HL-60 (cell line): Measurements from ENCODE around the gene FOXP1.
A peak's percentile ranks its signal among the peaks of the same experiment; 100 is the strongest.

Experiments used
- DNase-seq, 2 experiments: peaks; one replicate each; pipeline ENCODE4 v3.0.0-alpha.2; 2010 to 2020; ENCODE audit warnings: low read depth in 1 of 2, low spot score in 1 of 2
- H3K27ac ChIP-seq: fragments of 250-450 bp; sonication (Bioruptor Pico); replicated peaks from 2 replicates; pipeline ENCODE4 v1.5.1; 2020; ENCODE audit warnings: mild to moderate bottlenecking, moderate library complexity
- H3K27me3 ChIP-seq: fragments of 250-450 bp; sonication (Bioruptor Pico); 2 replicates; pipeline ENCODE4 v1.5.1; 2021; ENCODE audit warnings: mild to moderate bottlenecking, moderate library complexity; ENCODE audit not compliant: insufficient read depth, poor library complexity, severe bottlenecking
- H3K4me3 ChIP-seq: replicated peaks from 2 replicates; pipeline ENCODE4 v1.5.1; 2011; ENCODE audit warnings: mild to moderate bottlenecking, control low read depth, low read length; ENCODE audit not compliant: insufficient read depth
- GABPA ChIP-seq: IDR thresholded peaks from 2 replicates; pipeline ENCODE4 v1.6.1; 2012; ENCODE audit warnings: low read depth
- POLR2AphosphoS5 ChIP-seq: IDR thresholded peaks from 2 replicates; pipeline ENCODE4 v1.6.1; 2012; ENCODE audit warnings: low read depth
- SPI1 ChIP-seq: IDR thresholded peaks from 2 replicates; pipeline ENCODE4 v1.6.1; 2012; ENCODE audit warnings: low read depth, mild to moderate bottlenecking, borderline replicate concordance
- TF ChIP-seq, protein P1 (sequence below): IDR thresholded peaks from 2 replicates; pipeline ENCODE4 v1.6.1; 2012; ENCODE audit warnings: low read depth; ENCODE audit not compliant: insufficient replicate concordance
- TF ChIP-seq, protein P2 (sequence below): IDR thresholded peaks from one replicate; pipeline ENCODE4 v1.5.1; 2011; ENCODE audit warnings: low read length, control low read depth, inconsistent platforms; ENCODE audit not compliant: insufficient read depth

The FOXP1 gene

DNA sequence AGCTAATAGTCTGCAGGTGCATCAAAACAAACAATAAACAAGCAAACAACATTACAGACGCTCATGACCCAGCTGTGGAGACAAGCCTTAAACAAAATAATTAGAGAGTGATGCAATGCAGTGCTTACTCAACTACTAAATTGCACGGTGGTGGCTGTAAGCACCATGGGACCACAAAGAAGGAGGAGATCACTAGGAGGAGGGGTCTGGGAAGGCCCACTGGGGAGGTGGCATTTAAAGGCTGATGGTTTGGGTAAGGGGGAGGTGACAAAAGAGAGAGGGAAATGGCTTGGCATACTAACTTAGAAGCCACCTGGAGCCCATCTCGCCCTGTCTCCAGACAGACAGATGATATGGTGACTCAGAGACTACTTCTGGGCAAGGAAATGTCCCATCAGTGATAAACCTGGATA is 516.7 kb downstream of the FOXP1 start:
- peak; percentile 52 to 83 for DNase-seq
- Histone ChIP-seq H3K4me3 (no peak overlapping the region), H3K27me3 (no peaks in the 10 kb centered on the region), H3K27ac (peak overlapping the region; percentile 78)
- TF ChIP-seq POLR2AphosphoS5 (no peak), SPI1 (no peak)

DNA sequence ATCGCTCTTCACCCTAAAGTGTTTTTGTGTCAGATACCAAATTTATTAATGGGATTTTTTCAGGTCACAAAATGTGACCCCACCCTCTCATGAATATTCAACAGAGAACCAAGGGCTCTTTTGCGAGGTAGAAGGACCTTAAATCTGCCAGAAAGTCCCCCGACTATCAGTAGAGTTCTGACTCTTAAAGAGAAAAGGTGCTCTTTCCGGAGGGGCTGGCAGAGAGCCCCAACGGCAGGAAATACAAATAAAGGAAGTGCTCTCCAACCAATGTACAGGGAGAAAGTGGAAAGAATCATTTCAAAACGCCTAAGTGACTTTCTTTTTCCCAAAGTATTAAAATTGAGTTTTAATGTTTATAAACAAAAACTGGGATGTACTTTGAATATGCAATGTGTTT is 517.2 kb downstream of the FOXP1 start:
- DNase-seq, result peak in 1 of 2 experiments; percentile 63
- no peak for TF ChIP-seq POLR2AphosphoS5
- TF ChIP-seq, protein P1, sequence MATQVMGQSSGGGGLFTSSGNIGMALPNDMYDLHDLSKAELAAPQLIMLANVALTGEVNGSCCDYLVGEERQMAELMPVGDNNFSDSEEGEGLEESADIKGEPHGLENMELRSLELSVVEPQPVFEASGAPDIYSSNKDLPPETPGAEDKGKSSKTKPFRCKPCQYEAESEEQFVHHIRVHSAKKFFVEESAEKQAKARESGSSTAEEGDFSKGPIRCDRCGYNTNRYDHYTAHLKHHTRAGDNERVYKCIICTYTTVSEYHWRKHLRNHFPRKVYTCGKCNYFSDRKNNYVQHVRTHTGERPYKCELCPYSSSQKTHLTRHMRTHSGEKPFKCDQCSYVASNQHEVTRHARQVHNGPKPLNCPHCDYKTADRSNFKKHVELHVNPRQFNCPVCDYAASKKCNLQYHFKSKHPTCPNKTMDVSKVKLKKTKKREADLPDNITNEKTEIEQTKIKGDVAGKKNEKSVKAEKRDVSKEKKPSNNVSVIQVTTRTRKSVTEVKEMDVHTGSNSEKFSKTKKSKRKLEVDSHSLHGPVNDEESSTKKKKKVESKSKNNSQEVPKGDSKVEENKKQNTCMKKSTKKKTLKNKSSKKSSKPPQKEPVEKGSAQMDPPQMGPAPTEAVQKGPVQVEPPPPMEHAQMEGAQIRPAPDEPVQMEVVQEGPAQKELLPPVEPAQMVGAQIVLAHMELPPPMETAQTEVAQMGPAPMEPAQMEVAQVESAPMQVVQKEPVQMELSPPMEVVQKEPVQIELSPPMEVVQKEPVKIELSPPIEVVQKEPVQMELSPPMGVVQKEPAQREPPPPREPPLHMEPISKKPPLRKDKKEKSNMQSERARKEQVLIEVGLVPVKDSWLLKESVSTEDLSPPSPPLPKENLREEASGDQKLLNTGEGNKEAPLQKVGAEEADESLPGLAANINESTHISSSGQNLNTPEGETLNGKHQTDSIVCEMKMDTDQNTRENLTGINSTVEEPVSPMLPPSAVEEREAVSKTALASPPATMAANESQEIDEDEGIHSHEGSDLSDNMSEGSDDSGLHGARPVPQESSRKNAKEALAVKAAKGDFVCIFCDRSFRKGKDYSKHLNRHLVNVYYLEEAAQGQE, result peak; percentile 30
- peak; percentile 91 for TF ChIP-seq SPI1
- TF ChIP-seq GABPA, result no peak
- peak overlapping the region; percentile 9; the same call in 1 of the 2 replicates for H3K4me3 ChIP-seq
- H3K27me3 ChIP-seq, result no peaks in the 10 kb centered on the region
- H3K27ac ChIP-seq, result peak overlapping the region; percentile 78

DNA sequence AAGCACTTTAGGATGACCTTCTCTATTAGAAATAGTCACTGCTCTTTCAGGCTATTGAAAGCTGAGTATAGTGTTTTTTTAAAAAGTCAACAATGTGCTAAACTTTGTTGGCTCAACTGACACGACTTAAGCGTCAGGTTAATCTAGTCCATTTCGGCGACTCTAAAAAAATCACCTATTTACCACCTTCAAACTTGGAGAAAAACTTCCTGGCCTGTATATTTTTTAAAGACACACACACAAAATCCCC is 517.8 kb downstream of the FOXP1 start:
- no peak for TF ChIP-seq POLR2AphosphoS5
- TF ChIP-seq GABPA, result no peak
- TF ChIP-seq, protein P2, sequence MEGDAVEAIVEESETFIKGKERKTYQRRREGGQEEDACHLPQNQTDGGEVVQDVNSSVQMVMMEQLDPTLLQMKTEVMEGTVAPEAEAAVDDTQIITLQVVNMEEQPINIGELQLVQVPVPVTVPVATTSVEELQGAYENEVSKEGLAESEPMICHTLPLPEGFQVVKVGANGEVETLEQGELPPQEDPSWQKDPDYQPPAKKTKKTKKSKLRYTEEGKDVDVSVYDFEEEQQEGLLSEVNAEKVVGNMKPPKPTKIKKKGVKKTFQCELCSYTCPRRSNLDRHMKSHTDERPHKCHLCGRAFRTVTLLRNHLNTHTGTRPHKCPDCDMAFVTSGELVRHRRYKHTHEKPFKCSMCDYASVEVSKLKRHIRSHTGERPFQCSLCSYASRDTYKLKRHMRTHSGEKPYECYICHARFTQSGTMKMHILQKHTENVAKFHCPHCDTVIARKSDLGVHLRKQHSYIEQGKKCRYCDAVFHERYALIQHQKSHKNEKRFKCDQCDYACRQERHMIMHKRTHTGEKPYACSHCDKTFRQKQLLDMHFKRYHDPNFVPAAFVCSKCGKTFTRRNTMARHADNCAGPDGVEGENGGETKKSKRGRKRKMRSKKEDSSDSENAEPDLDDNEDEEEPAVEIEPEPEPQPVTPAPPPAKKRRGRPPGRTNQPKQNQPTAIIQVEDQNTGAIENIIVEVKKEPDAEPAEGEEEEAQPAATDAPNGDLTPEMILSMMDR, result no peak
- TF ChIP-seq, protein P1, result no peak
- no peak for TF ChIP-seq SPI1
- peak overlapping the region; percentile 78 for H3K27ac ChIP-seq

DNA sequence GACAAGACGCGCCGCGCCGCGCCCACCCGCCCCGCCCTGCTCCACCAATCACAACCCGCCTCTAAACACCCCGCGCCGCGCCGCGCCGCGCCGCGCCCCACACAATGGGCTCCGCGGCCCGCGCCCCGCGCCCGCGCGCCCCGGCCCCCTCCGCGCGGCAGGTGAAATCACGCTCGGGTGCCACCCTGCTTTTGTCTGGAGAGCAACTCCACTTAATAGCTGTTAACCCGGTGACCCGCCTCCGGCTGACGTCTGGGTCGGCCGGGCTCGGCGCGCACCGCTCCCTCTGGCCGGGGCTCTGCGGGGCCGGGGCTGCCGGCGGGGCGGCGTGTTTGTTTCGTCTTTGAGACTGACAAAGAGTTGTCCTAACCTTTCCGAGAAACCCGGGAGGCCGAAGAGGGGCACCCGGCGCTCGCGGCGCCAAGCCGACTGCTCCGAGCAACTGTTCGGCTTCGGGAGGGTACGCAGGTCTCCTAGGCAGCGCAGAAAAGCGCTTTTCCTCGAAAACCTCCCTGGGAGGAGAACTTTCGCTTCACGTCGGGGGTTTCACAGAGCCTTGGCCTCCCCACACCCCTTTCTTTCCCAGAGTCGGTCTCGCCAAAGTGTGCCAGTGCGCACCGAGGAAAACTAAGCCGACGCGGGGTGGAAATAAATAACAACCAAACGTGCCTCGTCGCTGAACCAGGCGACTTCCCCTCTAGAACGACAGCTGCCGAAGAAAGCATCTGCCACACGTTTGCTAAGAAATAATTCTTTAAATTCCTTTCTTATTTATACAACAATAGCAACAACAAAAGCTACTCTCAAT is 518.4 kb downstream of the FOXP1 start:
- peak in 1 of 2 experiments; percentile 58 for DNase-seq
- peak; percentile 83; the same call in 1 of the 2 replicates for TF ChIP-seq SPI1
- TF ChIP-seq, protein P1, result no peak
- TF ChIP-seq POLR2AphosphoS5, result no peak
- peak overlapping the region; percentile 78 for H3K27ac ChIP-seq

More for the DNA sequence above, 517.8 kb downstream of the FOXP1 start:
- peak overlapping the region; percentile 43 for H3K4me3 ChIP-seq
- no peaks in the 10 kb centered on the region for H3K27me3 ChIP-seq
- DNase-seq, result no peak

More for the DNA sequence above, 518.4 kb downstream of the FOXP1 start:
- H3K27me3 ChIP-seq, result no peaks in the 10 kb centered on the region
- H3K4me3 ChIP-seq, result peak overlapping the region; percentile 43
